GM11168 (cell line): ENCODE measurements around the gene ORAI2.
"Not testable (repeated sequence)": the region's sequence is repeated elsewhere in the genome, so short reads cannot be mapped to it uniquely, and the experiment has no call there.

Source experiments
- in situ Hi-C: fragments of 300-500 bp; cut with MboI; formaldehyde crosslinking; loops from one replicate; pipeline ENCODE4 v1.12.0; 2022; ENCODE audit warnings: low sequenced_read_pairs; ENCODE audit not compliant: unreplicated experiment

ORAI2 gene

GRCh38 chr7:102444961-102445673 is 11.7 kb downstream of the ORAI2 start:
- in situ Hi-C loops, result no loop called here

GRCh38 chr7:102445674-102446071 is 12.3 kb downstream of the ORAI2 start:
- in situ Hi-C loops, result no loop called here

DNA sequence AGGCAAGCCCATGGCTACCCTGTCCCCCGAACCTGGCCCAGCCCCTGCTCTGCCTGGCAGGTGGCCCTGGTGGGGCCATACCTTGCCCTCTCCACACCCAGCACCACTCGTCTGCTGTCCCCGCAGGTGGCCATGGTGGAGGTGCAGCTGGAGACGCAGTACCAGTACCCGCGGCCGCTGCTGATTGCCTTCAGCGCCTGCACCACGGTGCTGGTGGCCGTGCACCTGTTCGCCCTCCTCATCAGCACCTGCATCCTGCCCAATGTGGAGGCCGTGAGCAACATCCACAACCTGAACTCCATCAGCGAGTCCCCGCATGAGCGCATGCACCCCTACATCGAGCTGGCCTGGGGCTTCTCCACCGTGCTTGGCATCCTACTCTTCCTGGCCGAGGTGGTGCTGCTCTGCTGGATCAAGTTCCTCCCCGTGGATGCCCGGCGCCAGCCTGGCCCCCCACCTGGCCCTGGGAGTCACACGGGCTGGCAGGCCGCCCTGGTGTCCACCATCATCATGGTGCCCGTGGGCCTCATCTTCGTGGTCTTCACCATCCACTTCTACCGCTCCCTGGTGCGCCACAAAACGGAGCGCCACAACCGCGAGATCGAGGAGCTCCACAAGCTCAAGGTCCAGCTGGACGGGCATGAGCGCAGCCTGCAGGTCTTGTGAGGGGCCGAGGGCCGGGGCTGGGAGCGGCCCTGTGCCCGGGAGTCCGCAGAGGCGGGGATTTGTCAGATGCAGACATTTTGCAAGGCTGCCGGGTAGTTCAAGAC is 13.2 kb downstream of the ORAI2 start:
- in situ Hi-C loops, result no loop called here

DNA sequence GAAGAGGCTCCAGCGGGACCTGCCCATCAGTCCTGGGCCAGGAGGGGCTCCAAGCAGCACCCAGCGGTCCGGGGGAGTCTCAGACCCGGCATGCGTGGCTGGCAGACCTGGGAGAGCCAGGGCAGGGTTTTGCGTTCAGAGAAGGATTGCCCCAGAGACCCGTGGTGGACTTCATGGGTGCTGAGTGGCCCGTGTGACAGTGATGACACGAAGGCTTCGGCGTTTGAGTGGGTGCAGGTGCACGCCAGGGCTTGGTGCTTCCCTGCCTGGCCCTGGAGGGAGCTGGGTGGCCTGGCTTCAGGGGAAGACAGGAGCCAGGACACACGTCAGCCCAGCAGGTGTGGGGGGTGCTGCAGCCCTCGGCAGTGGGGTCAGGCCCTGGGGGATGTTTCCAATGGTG is 13.9 kb downstream of the ORAI2 start:
- in situ Hi-C loops, result no loop called here

DNA sequence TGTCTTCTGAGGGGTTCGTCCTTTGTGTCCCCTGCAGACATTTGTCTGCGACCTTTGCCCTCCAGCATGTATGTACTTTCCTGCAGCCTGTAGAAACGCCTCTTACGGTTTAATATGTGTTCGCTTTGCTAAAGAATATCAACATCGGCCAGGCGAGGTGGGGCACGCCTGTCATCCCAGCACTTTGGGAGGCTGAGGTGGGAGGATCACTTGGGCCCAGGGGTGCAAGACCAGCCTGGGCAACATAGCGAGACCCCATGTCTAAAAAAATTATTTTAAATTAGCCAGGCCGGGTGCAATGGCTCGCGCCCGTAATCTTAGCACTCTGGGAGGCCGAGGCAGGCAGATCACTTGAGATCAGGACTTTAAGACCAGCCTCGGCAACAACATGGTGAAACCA is 15.8 kb downstream of the ORAI2 start:
- in situ Hi-C loops, result no loop called here

- in situ Hi-C loops, result no loop called here
Measured at GRCh38 chr7:102450242-102450641, 16.9 kb downstream of the ORAI2 start.

- in situ Hi-C loops, result no loop called here
Measured at GRCh38 chr7:102451371-102452054, 18.1 kb downstream of the ORAI2 start.

DNA sequence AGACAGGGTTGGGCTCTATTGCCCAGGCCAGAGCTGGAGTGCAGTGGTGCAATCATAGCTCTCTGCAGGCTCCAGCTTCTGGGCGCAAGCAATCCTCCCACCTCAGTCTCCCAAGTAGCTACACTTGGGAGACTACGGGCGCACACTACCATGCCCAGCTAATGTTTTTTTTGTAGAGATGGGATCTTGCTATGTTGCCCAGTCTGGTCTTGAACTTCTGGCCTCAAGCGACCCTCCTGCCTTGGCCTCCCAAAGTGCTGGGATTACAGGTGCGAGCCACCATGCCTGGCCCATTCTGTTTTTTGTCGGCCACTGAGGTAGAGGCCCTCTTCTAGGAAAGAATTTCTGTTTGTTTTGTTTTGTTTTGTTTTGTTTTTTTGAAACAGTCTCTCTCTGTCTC is 19.1 kb downstream of the ORAI2 start:
- in situ Hi-C loops, result no loop called here

GRCh38 chr7:102453319-102453718 is 19.9 kb downstream of the ORAI2 start:
- in situ Hi-C loops, result no loop called here

GRCh38 chr7:102454468-102454867 is 21.1 kb downstream of the ORAI2 start:
- in situ Hi-C loops, result no loop called here

DNA sequence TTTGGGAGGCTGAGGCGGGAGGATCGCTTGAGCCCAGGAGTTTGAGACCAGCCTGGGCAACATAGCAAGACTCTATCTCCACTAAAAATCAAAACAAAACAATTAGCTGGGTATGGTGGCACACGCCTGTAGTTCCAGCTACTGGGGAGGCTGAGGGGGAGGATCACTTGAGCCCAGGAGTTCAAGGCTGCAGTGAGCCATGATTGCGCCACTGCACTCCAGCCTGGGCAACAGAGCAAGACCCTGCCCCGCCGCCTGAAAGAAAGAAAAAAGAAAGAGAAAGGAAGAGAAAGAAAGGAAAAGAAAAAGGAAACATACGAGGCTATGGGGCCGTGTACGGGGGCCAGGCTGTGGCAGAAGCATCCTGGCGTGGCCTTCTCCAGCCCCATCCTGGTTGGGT is 21.6 kb downstream of the ORAI2 start:
- in situ Hi-C loops, result not testable (repeated sequence)

GRCh38 chr7:102455596-102455995 is 22.2 kb downstream of the ORAI2 start:
- in situ Hi-C loops, result no loop called here

DNA sequence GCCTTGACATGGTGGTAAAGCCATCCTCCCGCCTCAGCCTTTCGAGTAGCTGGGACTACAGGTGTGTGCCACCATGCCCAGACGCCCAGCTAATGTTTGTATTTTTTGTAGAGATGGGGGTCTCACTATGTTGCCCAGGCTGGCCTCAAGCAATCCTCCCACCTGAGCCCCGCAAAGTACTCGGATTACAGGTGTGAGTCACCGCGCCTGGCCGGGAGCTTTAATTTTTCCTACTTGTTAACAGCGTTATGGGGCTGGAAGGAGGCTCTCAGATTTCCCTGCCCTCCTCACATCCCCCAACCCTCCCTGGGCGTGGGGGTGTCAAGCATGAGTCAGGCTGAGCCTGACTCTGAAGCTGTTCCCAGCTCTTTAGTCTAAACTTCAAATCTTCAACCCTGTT is 23.0 kb downstream of the ORAI2 start:
- in situ Hi-C loops, result no loop called here

DNA sequence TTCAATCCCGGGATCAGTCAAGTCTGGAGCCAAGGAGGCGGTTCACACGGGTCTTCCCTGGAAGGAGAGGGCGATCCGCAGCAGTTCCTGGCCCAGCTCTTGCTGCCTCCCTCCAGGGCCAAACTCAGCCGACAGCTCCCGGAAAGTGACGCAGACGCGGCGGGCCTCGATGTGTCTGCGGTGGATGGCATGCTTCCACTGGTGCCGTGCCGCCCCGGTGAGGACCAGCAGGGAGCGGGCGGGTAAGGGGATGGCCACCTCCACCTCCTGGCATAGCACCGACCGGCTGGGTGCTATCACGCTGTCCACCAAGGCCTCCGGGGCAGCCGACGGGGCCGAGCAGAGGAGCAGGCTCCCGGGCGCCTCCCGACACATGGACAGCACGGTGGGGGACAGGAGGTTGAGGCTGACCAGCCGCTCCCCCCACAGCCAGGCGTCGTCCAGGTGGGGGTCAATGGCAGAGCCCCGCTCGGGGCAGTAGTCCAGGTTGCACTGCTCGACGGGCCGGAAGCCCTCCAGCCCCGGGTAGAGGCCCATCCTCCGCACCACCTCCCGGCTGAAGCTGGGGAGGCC is 24.1 kb downstream of the ORAI2 start:
- in situ Hi-C loops, result no loop called here

GRCh38 chr7:102459221-102459844 is 26.0 kb downstream of the ORAI2 start:
- in situ Hi-C loops, result no loop called here

DNA sequence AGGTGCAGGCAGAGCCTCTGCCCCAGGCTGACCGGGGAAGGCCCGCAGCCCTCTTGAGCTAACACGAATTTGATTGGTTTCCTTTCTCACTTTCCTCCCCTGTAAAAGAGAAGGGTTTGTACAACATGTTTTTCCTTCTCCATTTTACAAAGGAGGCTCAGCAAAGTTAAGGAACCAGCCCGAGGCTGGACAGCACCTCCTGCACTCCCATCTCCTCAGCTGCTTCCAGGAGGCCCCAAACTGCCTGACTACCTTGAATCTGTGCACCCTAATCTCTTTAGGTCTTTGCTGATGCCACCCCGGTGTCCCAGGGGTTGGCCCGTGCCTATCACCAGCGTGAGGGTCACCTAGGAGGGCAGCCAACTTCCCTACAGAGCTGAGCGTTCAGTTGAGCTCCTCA is 27.1 kb downstream of the ORAI2 start:
- in situ Hi-C loops, result loop anchor here (5.0 kb wide), 1 partner anchor 53 kb away; no protein-coding TSS in a partner anchor

GRCh38 chr7:102463841-102464576 is 30.6 kb downstream of the ORAI2 start:
- in situ Hi-C loops, result loop anchor here (5.0 kb wide), 1 partner anchor 57 kb away; no protein-coding TSS in a partner anchor

DNA sequence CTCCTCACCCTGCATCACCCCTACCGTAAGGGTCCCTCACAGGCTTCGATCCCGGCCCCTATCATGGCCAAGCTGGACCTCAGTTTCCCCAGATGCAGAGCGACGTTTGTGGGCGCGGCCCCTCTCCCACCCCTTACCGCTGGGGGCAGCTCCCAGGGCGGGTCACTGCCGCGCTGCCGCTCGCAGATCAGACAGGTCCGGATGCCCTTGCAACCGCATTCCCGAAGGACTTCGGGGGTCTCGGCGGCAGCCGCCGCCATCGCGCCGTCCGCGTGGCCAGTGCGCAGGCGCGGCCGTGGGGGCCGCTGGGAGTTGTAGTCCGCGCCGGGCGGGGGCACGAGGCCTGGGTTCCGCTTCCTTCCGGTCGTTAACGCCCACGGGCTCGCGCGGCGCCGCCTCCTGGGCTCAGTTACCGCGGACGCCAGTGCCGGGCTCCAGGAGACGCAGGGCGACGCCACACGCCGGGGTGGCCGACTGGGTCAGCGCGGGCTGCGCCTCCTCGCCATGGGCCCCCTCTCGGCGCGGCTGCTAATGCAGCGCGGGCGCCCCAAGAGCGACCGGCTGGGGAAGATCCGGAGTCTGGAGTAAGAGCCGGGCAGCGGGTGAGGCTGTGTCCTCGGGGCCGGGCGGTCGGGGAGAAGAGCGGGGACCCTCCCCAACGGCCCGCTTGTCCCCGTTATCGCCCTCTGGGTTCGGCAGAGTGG is 31.4 kb downstream of the ORAI2 start, which contains the start of the genes ALKBH4 and LRWD1:
TSS of gene ALKBH4 (minus strand) at position 287 of the 704 bp plus-strand sequence. CDS start at position 260, 27 bp downstream.
TSS of gene LRWD1 (plus strand) at position 408 of the 704 bp plus-strand sequence. CDS start at position 505, 97 bp downstream.
- in situ Hi-C loops, result loop anchor here (5.0 kb wide), 1 partner anchor 57 kb away; no protein-coding TSS in a partner anchor

- in situ Hi-C loops, result no loop called here
Measured at GRCh38 chr7:102466097-102466496, 32.7 kb downstream of the ORAI2 start.
